ENCODE data around the gene SRY.

GRCh38 chrY:2837078-2837477 is 49.6 kb upstream of the SRY start:
- TF ChIP-seq CTCF (IDR thresholded peaks at IDR 0.05) (no peak), POLR2A (IDR thresholded peaks at IDR 0.05) (no peak)
